H9 (cell line): ENCODE measurements around the gene SYNRG. TPM values are rescaled to one million over a fixed set of nuclear protein-coding genes. Genes with fewer than 3 reads are reported as not detected.

Experiments used
- DNase-seq: peaks from one replicate; pipeline ENCODE4 v3.0.0-alpha.2; 2017
- H2AFZ ChIP-seq: one replicate; pipeline ENCODE4 v1.6.1; 2013; ENCODE audit warnings: mild to moderate bottlenecking, low read length, control low read depth, moderate library complexity
- H2AK5ac ChIP-seq: 2 replicates; pipeline ENCODE4 v1.6.1; 2013; ENCODE audit warnings: low read length, control low read depth, mixed read lengths; ENCODE audit not compliant: insufficient read length
- H2BK120ac ChIP-seq: one replicate; pipeline ENCODE4 v1.6.1; 2013; ENCODE audit warnings: low read depth, mild to moderate bottlenecking, low read length, control low read depth, inconsistent platforms; ENCODE audit not compliant: poor library complexity, severe bottlenecking
- H2BK12ac ChIP-seq: 2 replicates; pipeline ENCODE4 v1.6.1; 2013; ENCODE audit warnings: low read length, control low read depth, mixed read lengths, low read depth; ENCODE audit not compliant: insufficient read length
- H2BK15ac ChIP-seq: 2 replicates; pipeline ENCODE4 v1.6.1; 2013; ENCODE audit warnings: low read depth, low read length, control low read depth
- H2BK20ac ChIP-seq: one replicate; pipeline ENCODE4 v1.6.1; 2013; ENCODE audit warnings: low read depth, mild to moderate bottlenecking, low read length, control low read depth, inconsistent platforms; ENCODE audit not compliant: poor library complexity, severe bottlenecking
- H2BK5ac ChIP-seq: 2 replicates; pipeline ENCODE4 v1.6.1; 2013; ENCODE audit warnings: low read length, control low read depth, mixed read lengths; ENCODE audit not compliant: insufficient read length
- H3K14ac ChIP-seq: 2 replicates; pipeline ENCODE4 v1.6.1; 2013; ENCODE audit warnings: low read length, control low read depth; ENCODE audit not compliant: insufficient read depth
- H3K18ac ChIP-seq: 2 replicates; pipeline ENCODE4 v1.6.1; 2013; ENCODE audit warnings: low read depth, mild to moderate bottlenecking, mixed read lengths, low read length, control low read depth; ENCODE audit not compliant: insufficient read length
- H3K23ac ChIP-seq: 2 replicates; pipeline ENCODE4 v1.6.1; 2013; ENCODE audit warnings: low read length, control low read depth, mixed read lengths, low read depth; ENCODE audit not compliant: insufficient read length
- H3K23me2 ChIP-seq: 2 replicates; pipeline ENCODE4 v1.6.1; 2013; ENCODE audit warnings: low read depth, mild to moderate bottlenecking, mixed read lengths, low read length, control low read depth; ENCODE audit not compliant: insufficient read length, poor library complexity, severe bottlenecking
- H3K27ac ChIP-seq: 2 replicates; pipeline ENCODE4 v1.5.1; 2013; ENCODE audit warnings: low read length, control low read depth, mixed read lengths, low read depth; ENCODE audit not compliant: insufficient read length
- H3K27me3 ChIP-seq: 2 replicates; pipeline ENCODE4 v1.6.1; 2013; ENCODE audit warnings: low read length, control low read depth, inconsistent platforms; ENCODE audit not compliant: insufficient read depth
- H3K4ac ChIP-seq: 2 replicates; pipeline ENCODE4 v1.6.1; 2013; ENCODE audit warnings: low read depth, mild to moderate bottlenecking, control low read depth, inconsistent platforms, low read length, moderate library complexity
- H3K4me1 ChIP-seq: 2 replicates; pipeline ENCODE4 v1.6.1; 2013; ENCODE audit warnings: low read length, control low read depth, inconsistent platforms; ENCODE audit not compliant: insufficient read depth
- H3K4me2 ChIP-seq: 2 replicates; pipeline ENCODE4 v1.6.1; 2013; ENCODE audit warnings: low read length, control low read depth, mixed read lengths; ENCODE audit not compliant: insufficient read length, insufficient read depth
- H3K56ac ChIP-seq: 2 replicates; pipeline ENCODE4 v1.6.1; 2013; ENCODE audit warnings: low read depth, mild to moderate bottlenecking, mixed read lengths, low read length, control low read depth; ENCODE audit not compliant: insufficient read length
- H3K79me1 ChIP-seq: 2 replicates; pipeline ENCODE4 v1.6.1; 2013; ENCODE audit warnings: low read depth, mild to moderate bottlenecking, moderate library complexity, low read length, control low read depth, inconsistent platforms; ENCODE audit not compliant: insufficient read depth, poor library complexity, severe bottlenecking
- H3K79me2 ChIP-seq: 2 replicates; pipeline ENCODE4 v1.6.1; 2013; ENCODE audit warnings: low read length, control low read depth, inconsistent platforms; ENCODE audit not compliant: insufficient read depth
- H3K9ac ChIP-seq: 2 replicates; pipeline ENCODE4 v1.6.1; 2013; ENCODE audit warnings: low read length, control low read depth, mixed read lengths; ENCODE audit not compliant: insufficient read length; ENCODE audit errors: extremely low read depth
- H3K9me3 ChIP-seq: one replicate; pipeline ENCODE4 v1.6.1; 2013; ENCODE audit warnings: low read depth, low read length, inconsistent platforms; ENCODE audit not compliant: control insufficient read depth
- H3T11ph ChIP-seq: one replicate; pipeline ENCODE4 v1.6.1; 2013; ENCODE audit warnings: mild to moderate bottlenecking, low read length, control low read depth, inconsistent platforms
- H4K20me1 ChIP-seq: one replicate; pipeline ENCODE4 v1.6.1; 2013; ENCODE audit not compliant: control insufficient read depth, insufficient read length, insufficient read depth
- H4K5ac ChIP-seq: 2 replicates; pipeline ENCODE4 v1.6.1; 2013; ENCODE audit warnings: low read depth, mild to moderate bottlenecking, mixed read lengths, low read length, control low read depth; ENCODE audit not compliant: insufficient read length
- H4K8ac ChIP-seq: replicated peaks from 2 replicates; pipeline ENCODE4 v1.6.1; 2013; ENCODE audit warnings: low read length, control low read depth, mixed read lengths, low read depth; ENCODE audit not compliant: insufficient read length
- H4K91ac ChIP-seq: 2 replicates; pipeline ENCODE4 v1.6.1; 2013; ENCODE audit warnings: low read depth, mild to moderate bottlenecking, moderate library complexity, mixed read lengths, low read length, control low read depth; ENCODE audit not compliant: insufficient read length
- H3K27ac Mint-ChIP-seq, 3 experiments: 2 replicates in 2 of 3; 3 replicates in 1 of 3; pipeline ENCODE4 v1.8.0; 2020 to 2021; ENCODE audit warnings: mixed read lengths in 3 of 3, mild to moderate bottlenecking in 1 of 3, moderate library complexity in 1 of 3
- H3K27me3 Mint-ChIP-seq: 2 replicates; pipeline ENCODE4 v1.8.0; 2021; ENCODE audit warnings: low read depth, mild to moderate bottlenecking, moderate library complexity, mixed read lengths
- H3K36me3 Mint-ChIP-seq, 3 experiments: 2 replicates in 2 of 3; 3 replicates in 1 of 3; pipeline ENCODE4 v1.8.0; 2020 to 2021; ENCODE audit warnings: low read depth in 3 of 3, mixed read lengths in 3 of 3; ENCODE audit not compliant: insufficient read depth in 1 of 3
- H3K4me1 Mint-ChIP-seq, 2 experiments: 2 replicates each; pipeline ENCODE4 v1.8.0; 2020; ENCODE audit warnings: mixed read lengths in 2 of 2
- H3K4me3 Mint-ChIP-seq, 2 experiments: 2 replicates in 1 of 2; 3 replicates in 1 of 2; pipeline ENCODE4 v1.8.0; 2020 to 2021; ENCODE audit warnings: mild to moderate bottlenecking in 2 of 2, mixed read lengths in 2 of 2, moderate library complexity in 1 of 2
- H3K9me3 Mint-ChIP-seq, 2 experiments: 2 replicates in 1 of 2; 3 replicates in 1 of 2; pipeline ENCODE4 v1.8.0; 2020; ENCODE audit warnings: mild to moderate bottlenecking in 2 of 2, mixed read lengths in 2 of 2, moderate library complexity in 1 of 2
- WGBS: extraction: QIAGEN DNeasy Blood & Tissue Kit; methylation state at CpG from one replicate; pipeline ENCODE4 v1.1.7; 2013; ENCODE audit warnings: missing lambda C conversion rate, low lambda C conversion rate, mixed read lengths; ENCODE audit not compliant: insufficient read length; ENCODE audit errors: extremely low coverage; 5-methylcytosine and 5-hydroxymethylcytosine counted together
- total RNA-seq: library from RNA; stranded (reverse); gene quantifications from 2 replicates; pipeline ENCODE4 v1.2.1, GENCODE V29; 2021
- TF ChIP-seq, protein P1 (sequence below): fragments of 200-600 bp; sonication (generic); conservative IDR thresholded peaks from 3 replicates; pipeline ENCODE4 v1.8.0; 2021; ENCODE audit warnings: antibody characterized with exemption, mild to moderate bottlenecking

The SYNRG gene
- total RNA-seq, 1 experiment from 2014 or later, result 30.5 TPM

DNA sequence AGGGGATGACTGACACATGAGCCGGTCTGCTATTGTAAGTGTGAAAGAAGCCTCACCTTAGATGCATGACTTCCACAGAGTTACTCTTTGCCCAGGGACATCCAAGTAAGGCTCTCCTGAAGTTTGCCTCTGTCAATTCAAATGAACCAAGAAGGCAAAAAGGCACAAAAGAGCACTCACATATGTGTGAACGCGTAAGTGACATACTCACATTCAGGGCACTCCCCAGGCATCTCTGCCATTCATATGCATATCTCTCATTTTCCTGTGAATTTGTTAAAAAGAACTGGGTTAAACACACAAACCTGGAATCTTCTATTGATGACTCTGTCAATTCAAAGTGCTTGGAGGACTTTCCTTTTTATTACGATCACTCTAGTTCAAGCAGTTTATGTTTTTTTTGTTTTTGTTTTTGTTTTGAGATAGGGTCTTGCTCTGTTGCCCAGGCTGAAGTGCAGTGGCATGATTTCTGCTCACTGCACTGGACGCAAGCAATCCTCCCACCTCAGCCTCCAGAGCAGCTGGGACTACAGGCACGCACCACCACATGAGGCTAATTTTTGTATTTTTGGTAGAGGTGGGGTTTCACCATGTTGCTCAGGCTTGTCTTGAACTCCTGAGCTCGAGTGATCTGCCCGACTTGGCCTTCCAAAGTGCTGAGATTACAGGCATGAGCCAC is 70.1 kb downstream of the SYNRG start:
- Histone ChIP-seq H3K27ac (no peak overlapping the region), H4K20me1 (no peaks in the 10 kb centered on the region), H3K4me1 (no peaks in the 10 kb centered on the region), H3K9me3 (no peaks in the 10 kb centered on the region), H3K23me2 (no peaks in the 10 kb centered on the region), H3K27me3 (no peaks in the 10 kb centered on the region), H3K4ac (no peak overlapping the region), H3T11ph (no peak overlapping the region), H2BK120ac (no peak overlapping the region), H2BK5ac (no peak overlapping the region), H4K5ac (no peak overlapping the region), H4K8ac (no peak overlapping the region), H3K9ac (no peak overlapping the region), H3K79me2 (no peaks in the 10 kb centered on the region), H2BK20ac (no peak overlapping the region), H3K23ac (no peak overlapping the region), H3K79me1 (no peaks in the 10 kb centered on the region), H2BK15ac (no peak overlapping the region), H2BK12ac (no peak overlapping the region), H2AFZ (no peak overlapping the region), H3K18ac (no peak overlapping the region), H2AK5ac (no peak overlapping the region), H3K4me2 (no peak overlapping the region), H4K91ac (no peak overlapping the region), H3K56ac (no peak overlapping the region), H3K14ac (no peak overlapping the region)
- TF ChIP-seq, protein P1, sequence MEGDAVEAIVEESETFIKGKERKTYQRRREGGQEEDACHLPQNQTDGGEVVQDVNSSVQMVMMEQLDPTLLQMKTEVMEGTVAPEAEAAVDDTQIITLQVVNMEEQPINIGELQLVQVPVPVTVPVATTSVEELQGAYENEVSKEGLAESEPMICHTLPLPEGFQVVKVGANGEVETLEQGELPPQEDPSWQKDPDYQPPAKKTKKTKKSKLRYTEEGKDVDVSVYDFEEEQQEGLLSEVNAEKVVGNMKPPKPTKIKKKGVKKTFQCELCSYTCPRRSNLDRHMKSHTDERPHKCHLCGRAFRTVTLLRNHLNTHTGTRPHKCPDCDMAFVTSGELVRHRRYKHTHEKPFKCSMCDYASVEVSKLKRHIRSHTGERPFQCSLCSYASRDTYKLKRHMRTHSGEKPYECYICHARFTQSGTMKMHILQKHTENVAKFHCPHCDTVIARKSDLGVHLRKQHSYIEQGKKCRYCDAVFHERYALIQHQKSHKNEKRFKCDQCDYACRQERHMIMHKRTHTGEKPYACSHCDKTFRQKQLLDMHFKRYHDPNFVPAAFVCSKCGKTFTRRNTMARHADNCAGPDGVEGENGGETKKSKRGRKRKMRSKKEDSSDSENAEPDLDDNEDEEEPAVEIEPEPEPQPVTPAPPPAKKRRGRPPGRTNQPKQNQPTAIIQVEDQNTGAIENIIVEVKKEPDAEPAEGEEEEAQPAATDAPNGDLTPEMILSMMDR, result no peak
- no peak for DNase-seq
- Mint-ChIP-seq H3K36me3 (peaks cover 12 to 66% (median 53%) of the 10 kb centered on the region in 3 experiments; a peak in 6 of 7 replicates), H3K9me3 (no peaks in the 10 kb centered on the region), H3K27me3 (no peaks in the 10 kb centered on the region), H3K4me1 (peaks cover 22 to 24% of the 10 kb centered on the region in 2 experiments), H3K4me3 (no peak overlapping the region), H3K27ac (no peak overlapping the region)
- no CpG with 5 or more reads among the region's 8 CpGs for WGBS
